NCI-H2107 treated with DMSO at 0.1 percent for 48 hours (cell line): Measurements from ENCODE around the gene ATP2C2.
"Not testable (repeated sequence)": the region's sequence is repeated elsewhere in the genome, so short reads cannot be mapped to it uniquely, and the experiment has no call there.

Source experiments
- DNase-seq: peaks from one replicate; lab custom pipeline; 2025; ENCODE audit not compliant: unreplicated experiment; lab: John Stamatoyannopoulos, UW

Gene ATP2C2

DNA sequence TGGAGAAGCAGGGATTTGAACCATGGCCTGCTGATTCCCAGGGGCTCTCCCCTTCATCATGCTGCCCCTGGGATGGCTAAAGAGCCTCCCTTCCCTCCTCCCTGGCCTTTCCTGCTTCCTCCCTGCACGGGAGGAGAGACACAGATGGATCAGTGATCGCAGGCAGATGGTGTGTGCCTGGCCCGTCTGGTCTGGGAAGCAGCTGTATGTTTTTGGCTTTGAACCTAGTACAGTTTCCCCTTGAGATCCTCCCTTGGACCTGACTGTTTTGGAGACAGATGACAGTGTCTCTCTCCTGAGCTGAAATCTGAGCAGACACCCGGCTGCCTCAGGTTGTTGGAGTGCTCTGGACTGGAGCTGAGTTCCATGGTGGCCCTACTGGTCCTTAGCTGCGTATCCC is 29.0 kb upstream of the ATP2C2 start:
- DNase-seq: no peak

DNA sequence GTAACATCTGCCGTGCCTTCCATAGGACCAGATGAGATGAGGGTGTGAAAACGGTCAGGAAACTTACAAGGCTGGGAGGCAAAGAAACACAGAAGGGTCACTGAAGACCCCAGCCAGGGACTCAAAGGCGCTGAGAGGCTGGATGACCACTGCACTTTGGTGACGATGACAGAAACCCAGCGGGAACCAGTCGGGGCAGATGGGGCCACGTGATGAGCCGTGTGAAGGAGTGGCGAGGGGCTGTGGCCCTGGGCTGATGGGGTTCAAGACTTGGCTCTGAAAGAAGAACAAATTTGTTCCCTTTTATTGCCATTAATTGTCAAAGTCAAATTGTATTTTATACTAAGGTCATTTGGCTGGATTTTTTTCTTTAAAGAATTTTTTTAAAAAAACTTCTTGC is 28.6 kb upstream of the ATP2C2 start:
- no peak for DNase-seq

DNA sequence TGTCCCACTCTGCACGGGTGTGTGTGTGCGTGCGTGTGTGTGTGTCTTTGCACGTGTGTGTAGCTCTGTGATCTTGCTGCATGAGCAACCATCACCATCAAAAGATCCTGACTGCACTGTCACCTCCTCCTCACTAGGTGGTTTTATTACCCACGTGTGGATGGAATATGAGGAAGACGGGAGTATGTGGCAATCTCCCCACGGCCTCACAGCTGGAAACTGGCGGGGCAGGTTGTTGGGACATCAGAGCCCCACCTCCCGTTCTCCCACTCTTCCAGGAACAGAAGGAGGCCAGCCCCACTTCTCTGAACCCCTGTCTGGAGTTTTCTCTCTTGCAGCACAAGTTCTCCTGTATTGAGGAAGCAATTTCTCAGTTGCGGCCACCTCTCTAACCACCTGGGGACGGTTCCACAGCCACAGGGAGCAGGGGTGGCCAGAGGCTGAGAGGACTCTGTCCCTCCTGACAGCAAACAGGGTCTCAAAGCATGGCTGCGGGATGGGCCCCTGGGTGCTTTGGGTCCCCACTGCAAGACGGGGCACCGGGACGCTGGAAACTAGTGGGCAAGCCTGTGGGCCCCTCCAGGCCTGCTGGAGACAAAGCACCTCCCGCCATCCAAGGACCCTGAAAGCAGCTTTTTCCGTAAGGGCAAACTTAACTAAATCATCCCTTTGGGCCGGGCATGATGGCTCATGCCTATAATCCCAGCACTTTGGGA is 27.9 kb upstream of the ATP2C2 start:
- DNase-seq: no peak

DNA sequence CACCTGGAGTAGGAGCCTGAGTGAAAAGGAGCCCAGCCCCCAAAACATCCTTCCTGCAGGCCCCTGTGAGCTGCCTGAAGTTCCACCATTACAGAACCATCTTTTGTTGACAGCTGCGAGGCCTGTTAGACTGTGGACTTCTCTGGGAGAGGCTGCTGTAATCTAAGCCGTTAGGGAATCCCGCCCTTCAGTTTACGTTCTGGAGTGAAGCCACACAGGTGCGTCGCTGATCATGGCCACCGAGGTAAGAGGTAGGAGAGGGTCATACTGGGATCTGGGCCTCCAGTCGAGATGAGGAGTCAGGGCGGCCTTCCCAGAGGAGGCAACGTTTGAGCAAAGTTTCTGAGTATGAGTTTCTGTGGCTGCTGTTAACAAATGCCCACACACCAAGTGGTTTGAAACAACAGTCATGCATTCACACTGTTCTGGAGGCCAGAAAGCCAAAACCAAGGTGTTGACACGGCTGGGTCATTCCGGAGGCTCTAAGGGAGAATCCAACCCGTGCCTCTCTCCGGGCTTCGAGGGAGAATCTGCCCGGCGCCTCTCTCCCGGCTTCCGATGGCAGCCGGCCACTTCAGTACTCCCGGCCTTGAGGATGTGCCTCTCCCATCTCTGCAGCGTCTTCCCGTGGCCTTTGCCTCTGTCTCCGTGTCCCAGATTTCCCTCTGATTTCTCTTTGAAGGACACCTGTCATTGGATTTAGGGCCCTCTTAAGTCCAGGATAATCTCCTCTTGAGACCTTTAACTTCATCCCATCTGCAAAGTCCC is 26.6 kb upstream of the ATP2C2 start:
- no peak for DNase-seq

DNA sequence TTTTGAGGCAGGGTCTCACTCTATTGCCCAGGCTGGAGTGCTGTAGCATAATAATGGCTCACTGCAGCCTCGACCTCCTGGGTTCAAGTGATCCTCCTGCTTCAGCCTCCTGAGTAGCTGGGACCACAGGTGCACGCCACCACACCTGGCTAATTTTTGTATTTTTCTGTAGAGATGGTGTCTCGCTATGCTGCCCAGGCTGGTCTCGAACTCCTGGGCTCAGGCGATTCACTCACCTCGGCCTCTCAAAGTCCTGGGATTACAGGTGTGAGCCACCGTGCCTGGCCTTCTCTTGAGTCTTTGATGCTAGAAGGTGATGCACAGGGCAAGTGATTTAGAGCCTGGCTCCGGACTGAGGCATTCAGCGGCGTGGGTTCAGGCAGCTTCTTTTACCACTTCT is 24.5 kb upstream of the ATP2C2 start:
- not testable (repeated sequence) for DNase-seq

DNA sequence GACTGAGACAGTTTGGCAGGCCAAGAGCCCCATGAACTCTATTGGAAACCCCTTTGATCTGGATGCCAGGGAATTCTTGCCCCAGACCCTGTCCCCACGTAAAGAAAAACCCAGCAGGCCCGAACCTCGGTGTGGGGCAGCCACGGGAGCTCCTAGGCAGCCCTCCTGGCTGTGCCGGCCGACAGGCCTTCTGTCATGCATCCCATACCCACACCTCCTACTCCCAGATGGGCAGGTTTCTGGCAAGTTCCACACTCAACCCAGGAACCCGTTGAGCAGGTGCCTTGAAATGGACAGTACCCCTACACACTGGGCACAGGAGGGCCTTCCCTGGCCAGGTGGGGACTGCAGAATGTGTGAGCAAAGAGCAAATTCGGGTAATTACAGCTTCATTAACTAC is 23.6 kb upstream of the ATP2C2 start:
- no peak for DNase-seq

DNA sequence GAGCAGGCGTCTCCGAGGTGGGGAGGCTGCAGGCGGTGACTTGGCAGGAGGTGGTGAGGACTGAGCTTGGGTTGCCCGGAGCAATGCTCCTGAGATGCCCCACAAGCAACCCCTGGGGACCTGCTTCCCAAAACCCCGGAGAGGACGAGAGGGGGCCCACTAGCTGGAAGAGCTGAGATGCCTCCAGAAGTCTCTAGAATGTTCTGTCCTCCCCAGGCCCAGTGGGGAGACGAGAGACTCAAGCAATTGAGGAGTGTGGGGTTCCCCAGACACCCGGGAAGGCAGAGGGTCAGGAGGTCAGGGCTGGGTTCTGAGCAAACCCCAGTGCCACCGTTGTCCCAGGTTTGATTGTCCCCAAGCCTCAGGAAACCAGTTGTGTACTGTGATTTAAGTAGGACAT is 21.2 kb upstream of the ATP2C2 start:
- DNase-seq: no peak

DNA sequence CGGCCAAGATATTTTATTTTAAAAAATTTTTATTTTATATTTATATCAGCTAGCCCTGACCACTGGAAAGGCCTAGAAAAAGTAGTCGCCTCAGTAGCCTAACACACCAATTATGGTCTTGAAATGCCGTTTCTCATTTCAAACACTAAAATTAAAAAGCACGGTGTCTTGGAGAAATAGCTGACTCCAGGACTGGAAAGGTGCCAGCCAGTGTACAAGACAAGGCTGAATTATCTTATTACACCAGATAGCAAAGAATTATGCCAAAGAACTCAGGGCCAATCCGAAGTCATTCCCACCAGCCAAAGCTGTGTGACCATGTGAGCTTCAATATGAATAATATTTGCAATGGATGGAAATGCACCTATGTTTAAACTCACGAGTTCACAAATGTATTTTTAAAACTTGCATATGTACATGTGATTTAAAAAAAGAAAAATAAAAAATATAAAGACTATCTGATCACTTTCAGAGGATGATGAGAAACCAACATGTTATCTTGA is 19.9 kb upstream of the ATP2C2 start:
- no peak for DNase-seq

DNA sequence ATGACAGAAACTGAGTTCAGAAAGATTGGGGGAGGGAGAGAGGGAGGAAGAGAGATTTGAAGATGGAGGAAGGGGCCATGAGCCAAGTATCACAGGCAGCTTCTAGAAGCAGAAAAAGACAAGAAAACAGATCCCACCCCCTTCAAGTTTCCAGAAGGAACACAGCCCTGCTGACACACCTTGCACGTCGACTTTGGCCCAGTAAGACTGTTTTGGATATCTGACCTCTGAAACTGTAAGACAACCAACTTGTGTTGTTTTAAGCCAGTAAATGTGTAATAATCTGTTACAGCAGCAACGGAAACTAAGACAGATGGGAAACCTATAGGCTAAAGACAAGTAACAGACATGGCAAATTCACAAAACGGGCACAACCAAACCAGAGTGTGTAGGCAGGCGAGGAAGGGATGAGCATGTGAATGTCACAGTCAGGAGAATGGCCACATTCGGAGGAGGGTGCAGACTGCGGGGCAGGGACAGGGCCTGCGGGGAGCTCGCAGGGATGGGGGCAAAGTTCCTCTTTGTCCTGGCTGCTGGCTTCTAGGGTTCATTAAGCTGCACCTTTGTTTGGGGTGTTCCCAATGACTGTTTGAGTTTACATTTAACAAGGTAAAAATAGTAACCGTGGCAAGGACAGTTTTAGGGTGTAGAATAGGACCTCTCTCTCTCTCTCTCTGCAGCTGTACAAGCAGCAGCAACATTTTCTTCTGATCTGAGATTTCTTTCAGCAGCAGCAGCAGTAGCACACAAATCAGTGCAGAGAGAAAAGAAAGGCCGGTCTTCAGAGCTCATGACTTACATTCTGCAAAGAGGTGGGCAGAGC is 18.3 kb upstream of the ATP2C2 start:
- DNase-seq: no peak

DNA sequence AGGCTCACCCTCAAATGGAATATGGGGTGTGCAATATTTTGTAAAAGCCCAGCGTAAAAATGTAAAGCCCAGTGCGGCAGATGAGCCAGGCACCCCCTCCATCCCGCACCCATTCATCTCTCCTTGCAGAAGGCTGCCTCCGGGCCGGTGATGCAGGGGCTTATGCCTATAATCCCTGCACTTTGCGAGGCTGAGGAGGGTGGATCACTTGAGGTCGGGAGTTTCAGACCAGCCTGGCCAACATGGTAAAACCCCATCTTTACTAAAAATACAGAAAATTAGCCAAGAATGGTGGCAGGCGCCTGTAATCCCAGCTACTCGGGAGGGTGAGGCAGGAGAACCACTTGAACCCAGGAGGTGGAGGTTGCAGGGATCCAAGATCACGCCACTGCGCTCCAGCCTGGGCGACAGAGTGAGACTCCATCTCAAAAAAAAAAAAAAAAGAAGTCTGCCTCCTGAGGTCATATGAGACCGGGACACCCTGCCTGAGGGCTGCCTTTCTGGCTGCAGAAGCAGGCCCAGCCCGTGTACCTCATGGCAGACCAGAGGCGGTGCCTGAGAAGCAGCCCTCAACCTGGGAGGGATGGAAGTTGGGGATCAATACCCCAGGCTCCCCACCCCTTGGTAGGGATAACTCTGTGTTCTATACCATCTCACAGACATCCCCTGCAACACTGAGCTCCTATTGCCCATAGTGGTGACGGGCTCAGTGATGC is 17.5 kb upstream of the ATP2C2 start:
- no peak for DNase-seq

DNA sequence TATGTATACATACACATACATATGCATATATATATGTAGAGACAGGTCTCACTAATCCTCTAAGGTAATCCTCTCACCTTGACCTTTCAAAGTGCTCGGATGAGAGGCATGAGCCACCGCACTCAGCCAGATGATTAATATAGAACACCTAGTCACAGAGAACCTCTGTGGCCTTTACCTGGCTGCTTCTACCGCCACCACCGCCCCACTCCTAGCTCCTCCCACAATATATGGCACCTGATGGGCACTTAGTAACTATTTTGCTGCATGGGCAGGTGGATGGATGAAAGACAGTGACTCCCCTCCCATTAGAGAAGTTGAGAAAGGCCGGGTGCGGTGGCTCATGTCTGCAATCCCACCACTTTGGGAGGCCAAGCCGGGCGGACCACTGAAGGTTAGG is 16.7 kb upstream of the ATP2C2 start:
- DNase-seq: no peak

DNA sequence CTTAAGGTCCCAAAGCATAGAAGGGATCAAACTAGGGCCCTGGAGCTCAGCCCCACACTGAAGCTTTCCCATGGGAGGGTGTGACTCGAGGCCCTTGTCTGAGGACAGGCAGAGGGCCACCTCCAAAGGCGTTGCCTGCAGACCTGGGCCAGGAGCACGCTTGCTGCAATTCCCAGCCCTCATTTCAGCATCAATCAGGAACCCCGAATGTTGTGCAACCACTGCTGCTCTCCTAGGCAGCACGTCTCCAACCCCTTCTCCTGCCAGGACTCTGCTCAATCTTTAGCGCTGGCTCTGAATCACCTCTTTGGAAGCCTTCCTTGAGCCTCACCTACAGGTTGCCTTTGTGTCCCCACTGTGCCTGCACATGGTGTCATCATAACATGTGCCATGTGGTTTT is 14.0 kb upstream of the ATP2C2 start:
- DNase-seq: no peak

DNA sequence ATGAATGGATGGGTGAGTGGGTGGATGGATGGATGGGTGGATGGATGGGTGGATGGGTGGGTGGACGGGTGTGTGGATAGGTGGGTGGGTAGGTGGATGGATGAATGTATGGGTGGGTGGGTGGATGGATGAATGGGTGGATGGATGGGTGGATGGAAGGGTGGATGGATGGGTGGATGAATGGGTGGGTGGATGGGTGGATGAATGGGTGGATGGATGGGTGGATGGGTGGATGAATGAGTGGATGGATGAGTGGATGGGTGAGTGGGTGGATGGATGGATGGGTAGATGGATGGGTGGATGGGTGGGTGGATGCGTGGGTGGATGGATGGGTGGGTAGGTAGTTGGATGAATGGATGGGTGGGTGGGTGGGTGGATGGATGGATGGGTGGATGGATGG is 13.2 kb upstream of the ATP2C2 start:
- DNase-seq: no peak

DNA sequence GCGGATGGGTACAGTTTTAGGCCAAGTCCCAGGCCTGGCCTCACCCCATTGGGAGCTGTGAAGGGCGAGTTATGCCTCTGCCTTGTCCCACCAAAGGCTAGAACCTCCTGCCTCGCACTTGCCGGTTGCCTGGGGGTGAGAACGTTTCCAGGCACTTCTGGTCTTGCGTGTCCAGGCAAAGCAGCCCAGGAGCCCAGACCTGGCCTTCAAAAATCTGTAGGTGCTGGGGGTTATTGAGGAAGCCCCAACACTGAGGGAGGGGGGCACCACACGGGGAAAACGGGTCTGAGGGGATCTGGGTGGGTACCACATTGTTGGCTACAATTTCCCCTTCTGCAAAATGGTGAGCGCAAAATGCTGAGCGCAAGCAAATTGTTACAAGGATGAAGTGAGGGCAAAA is 12.2 kb upstream of the ATP2C2 start:
- no peak for DNase-seq

DNA sequence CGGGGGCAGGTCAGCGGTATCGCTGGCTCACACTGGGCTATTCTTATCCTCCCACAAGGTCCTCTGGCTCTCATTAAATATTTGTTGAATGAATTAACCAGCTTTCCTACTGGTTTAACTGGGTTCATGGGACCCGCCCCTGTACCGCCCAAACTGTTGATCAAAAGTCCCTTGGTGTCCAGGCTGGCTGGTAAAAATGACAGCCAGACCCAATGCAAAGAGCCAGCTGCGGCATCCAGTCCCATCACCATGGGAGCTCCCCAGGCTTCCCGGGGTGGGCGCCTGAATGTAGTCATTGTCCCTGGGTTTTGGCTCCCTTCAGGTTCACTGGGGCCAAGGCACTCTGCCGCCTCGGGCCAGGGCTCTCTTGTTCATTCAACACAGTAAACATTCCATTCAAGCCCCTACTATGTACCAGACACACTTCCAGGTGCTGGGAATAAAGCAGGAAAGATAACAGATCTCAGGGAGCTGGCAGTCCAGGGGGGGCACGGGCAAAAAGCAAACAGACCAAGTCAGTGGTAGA is 11.7 kb upstream of the ATP2C2 start:
- no peak for DNase-seq

DNA sequence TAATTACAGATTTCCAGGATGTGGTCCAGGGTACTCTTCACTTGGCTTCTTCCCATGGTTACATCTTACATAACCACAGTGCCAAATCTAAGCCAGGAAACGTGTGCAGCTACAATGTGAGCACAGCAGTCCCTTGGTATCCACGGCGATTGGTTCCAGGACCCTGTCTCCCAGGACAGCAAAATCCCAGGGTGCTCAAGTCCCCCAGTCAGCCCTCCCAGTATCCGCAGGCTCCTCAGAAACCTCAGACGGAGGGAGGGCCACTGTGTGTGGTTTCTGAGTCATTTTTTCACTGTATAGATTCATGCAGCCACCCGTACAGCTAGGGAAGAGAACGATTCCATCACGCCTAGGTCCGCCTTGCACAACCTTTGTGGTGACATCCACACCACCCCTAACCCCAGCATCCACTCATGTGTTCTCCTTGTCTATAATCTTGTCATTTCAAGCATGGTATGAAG is 11.1 kb upstream of the ATP2C2 start:
- no peak for DNase-seq

DNA sequence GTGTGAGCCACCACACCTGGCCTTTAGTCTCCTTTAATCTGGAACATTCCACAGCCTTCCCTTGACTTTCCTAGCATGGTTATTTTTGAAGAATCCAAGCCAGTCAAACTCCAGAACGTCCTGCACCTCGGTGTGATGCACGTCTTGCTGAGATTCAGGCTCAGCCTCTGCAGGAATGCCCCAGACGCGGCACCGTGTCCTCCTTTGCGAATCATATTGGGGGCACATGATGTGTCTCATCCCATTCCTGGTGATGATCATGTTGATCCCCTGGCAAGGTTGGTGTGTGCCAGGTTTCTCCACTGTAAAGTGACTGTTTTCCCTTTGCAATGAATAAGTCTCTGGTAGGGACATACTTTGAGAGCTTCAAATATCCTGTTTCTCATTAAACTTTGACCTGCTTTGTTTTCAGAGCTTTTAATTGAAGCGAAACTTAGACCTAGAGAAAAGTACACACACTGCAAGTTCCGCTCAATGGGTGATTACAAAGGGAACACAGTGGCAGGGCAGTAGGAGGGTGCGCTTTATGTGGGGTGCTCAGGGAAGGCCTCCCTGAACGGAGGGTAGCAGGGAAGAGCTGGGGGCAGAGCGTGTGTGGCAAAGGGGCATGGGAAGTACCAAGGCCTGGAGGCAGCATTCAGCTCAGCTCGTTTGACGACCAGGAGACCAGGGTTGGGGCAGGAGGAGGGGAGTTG is 9.6 kb upstream of the ATP2C2 start:
- DNase-seq: no peak

DNA sequence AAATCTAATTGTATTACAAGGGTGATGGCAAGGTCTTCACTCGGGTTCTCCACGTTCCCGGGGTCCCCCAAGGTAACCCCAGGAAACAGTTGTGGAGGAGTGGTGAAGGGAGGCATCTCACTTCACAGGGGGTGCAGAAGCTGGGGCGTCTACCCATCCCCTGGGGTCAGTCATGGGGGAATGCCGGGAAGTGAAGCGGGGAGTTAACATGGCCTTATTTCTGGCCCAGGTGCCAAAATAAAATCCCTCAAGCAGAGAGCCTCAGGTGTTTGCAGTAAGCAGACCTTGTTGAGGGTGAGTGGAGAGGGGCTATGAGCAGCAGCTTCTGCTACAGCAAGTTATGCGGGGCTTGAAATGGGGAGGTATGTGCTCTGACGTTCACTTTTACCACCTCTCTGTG is 9.0 kb upstream of the ATP2C2 start:
- DNase-seq: no peak

DNA sequence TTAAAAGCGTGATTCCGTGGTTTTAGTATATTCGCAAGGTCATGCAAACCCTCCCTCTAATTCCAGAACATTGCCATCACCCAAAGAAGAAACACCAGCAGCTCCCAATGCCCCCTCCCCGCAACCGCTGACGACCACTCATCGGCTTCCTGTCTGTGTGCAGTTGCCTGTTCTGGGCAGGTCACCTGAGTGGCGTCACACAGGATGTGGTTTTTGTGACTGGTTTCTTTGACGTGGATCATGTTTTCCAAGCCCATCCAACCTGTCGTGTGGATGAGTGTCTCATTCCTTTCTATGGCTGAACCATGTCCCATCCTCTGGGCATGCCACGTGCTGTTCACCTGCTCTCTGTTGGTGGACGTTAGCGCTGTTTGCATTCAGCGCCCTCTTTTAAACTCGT is 8.2 kb upstream of the ATP2C2 start:
- no peak for DNase-seq

DNA sequence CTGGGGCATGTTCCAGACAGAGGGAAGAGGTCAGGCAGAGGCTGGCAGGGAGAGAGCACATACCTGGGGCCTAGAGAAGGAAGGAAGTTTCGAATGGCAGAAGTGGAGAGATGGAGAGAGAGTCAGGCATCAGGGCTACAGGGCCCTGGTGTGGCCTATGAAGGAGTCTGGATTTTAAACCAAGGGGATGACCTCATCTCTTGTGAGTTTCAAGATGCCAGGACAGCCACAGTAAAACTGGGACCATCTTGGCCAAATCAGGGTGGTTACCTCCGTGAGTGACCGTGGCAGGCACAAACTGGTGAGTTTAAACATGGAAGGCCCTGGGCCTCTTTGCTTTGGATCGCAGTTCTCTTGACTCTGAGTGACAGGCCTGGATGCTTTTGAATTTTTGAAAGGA is 7.6 kb upstream of the ATP2C2 start:
- DNase-seq: no peak
